Nephron (organoid): Measurements from ENCODE around the gene GALNT7.

ENCODE experiments used
- H3K27ac Mint-ChIP-seq, 3 experiments: 2 replicates each; pipeline ENCODE4 v1.8.0; 2020; ENCODE audit warnings: mixed read lengths in 3 of 3, mild to moderate bottlenecking in 2 of 3, moderate library complexity in 1 of 3
- H3K27me3 Mint-ChIP-seq: 2 replicates; pipeline ENCODE4 v1.8.0; 2021; ENCODE audit warnings: low read depth, mild to moderate bottlenecking, moderate library complexity, mixed read lengths
- H3K36me3 Mint-ChIP-seq: 2 replicates; pipeline ENCODE4 v1.8.0; 2020; ENCODE audit warnings: low read depth, mixed read lengths
- H3K4me1 Mint-ChIP-seq: 2 replicates; pipeline ENCODE4 v1.8.0; 2020; ENCODE audit warnings: mixed read lengths
- H3K4me3 Mint-ChIP-seq, 3 experiments: 2 replicates each; pipeline ENCODE4 v1.8.0; 2020; ENCODE audit warnings: mild to moderate bottlenecking in 3 of 3, mixed read lengths in 3 of 3, moderate library complexity in 2 of 3
- H3K9me3 Mint-ChIP-seq: 2 replicates; pipeline ENCODE4 v1.8.0; 2020; ENCODE audit warnings: mixed read lengths
- CTCF ChIP-seq, 3 experiments: fragments of 200-600 bp; sonication (generic); IDR thresholded peaks; one replicate each; pipeline ENCODE4 v1.5.0; 2021; ENCODE audit warnings: antibody characterized with exemption in 3 of 3; ENCODE audit not compliant: unreplicated experiment in 3 of 3

Gene GALNT7

DNA sequence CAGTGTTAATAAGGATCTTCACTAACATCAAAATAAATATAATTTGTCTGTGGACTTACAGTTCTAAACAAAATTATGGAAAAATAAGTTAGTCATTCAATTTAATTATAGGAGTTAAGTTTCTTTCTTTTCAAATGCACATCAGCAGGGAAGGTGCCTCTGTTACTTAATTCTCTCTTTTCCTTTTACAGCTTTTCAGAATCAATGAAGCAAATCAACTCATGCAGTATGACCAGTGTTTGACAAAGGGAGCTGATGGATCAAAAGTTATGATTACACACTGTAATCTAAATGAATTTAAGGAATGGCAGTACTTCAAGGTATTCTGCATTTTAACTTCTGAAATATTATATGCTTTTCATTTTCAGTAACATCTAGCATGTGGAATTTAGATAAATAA, 149.6 kb downstream of the GALNT7 start:
- Mint-ChIP-seq H3K4me3 (no peak overlapping the region), H3K36me3 (no peaks in the 10 kb centered on the region), H3K4me1 (no peaks in the 10 kb centered on the region), H3K9me3 (no peaks in the 10 kb centered on the region), H3K27ac (no peak overlapping the region), H3K27me3 (no peaks in the 10 kb centered on the region)
- TF ChIP-seq CTCF (IDR thresholded peaks at IDR 0.05; ENCODE audit: unreplicated experiment in 3 of 3): no peak

DNA sequence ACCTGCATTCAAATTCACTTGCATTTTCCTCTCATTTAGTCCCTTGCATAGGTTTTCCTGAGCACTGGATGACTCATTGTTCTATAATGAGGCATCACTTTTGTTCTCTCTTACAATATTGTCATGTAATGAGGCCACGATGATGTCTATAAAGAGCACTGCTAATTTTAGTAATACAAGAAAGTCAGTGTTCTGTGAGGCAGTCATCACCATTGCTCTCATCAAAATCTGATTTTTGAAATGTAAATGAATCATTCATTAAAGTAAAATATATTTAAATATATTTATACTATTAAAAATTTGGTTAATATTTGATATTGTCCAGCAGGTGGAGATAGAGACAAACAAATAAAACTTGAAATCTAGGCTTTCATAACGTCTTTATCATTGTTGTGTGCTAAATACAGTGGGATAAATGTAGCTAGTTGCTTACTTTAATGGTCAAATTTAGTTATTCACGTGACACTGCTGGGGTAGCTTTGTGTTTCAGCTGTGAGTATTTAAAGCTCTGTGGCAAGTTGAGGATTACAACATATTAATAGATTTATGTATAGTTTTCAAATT, 150.1 kb downstream of the GALNT7 start:
- TF ChIP-seq CTCF (IDR thresholded peaks at IDR 0.05; ENCODE audit: unreplicated experiment in 3 of 3): peak; percentile 37 to 62 (median 41)
- Mint-ChIP-seq H3K27me3 (no peaks in the 10 kb centered on the region), H3K4me1 (no peaks in the 10 kb centered on the region), H3K9me3 (no peaks in the 10 kb centered on the region), H3K27ac (no peak overlapping the region), H3K36me3 (no peaks in the 10 kb centered on the region), H3K4me3 (no peak overlapping the region)

DNA sequence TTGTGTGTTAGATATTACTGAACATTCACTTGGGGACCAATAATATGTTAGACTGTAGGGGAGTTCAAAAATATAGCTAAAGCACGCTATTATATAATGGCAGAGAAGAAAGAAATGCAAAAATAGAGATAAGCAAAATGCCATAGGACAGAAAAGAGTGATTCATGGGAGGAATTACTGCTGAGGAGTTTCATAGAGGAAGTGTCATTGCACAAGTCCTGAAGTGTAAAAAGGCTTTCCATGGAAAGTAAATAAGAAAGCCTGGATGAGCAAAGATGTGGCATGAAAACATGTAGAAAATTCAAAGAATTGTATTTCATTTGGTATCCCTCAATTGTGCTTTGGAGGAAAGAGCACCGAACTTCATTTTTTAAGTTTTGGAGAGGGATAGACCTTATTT, 151.1 kb downstream of the GALNT7 start:
- no peaks in the 10 kb centered on the region for H3K4me1 Mint-ChIP-seq
- no peak overlapping the region for H3K4me3 Mint-ChIP-seq
- no peaks in the 10 kb centered on the region for H3K9me3 Mint-ChIP-seq
- no peaks in the 10 kb centered on the region for H3K27me3 Mint-ChIP-seq
- no peaks in the 10 kb centered on the region for H3K36me3 Mint-ChIP-seq
- no peak overlapping the region for H3K27ac Mint-ChIP-seq
- TF ChIP-seq CTCF (IDR thresholded peaks at IDR 0.05; ENCODE audit: unreplicated experiment in 3 of 3): no peak

DNA sequence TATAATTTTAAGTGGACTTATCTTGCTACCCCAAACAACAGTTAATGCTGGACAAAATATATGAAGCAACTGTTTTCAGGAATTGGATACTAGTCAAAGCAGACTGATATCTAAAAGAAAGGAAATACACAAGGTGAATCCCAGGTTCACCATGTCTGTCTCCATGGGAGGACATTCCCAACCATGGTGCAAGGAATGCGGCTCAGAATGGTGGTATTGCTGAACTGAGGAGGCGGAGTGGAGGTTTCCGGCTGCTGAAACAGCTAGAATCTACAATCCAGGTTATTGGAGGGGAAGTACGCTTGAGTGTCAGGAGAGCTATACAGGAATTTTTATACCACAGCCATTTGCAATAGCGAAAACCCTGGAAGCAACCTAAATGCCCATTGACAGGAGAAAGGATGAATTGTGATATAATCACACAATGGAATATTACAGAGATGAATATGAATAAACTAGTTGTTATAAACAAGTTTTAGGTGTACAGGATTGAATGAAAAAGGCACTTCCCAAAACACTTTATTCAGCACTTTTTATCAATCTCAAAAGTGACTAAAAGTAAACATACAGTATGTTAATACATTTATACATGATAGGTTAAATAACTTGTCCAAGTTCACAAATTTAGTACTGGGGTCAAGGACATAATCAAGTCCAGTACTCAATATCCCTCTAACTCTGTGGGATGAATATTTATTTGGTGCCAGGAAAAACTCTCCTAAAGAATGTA, 156.6 kb downstream of the GALNT7 start:
- no peak for TF ChIP-seq CTCF (IDR thresholded peaks at IDR 0.05; ENCODE audit: unreplicated experiment in 3 of 3)
- H3K9me3 Mint-ChIP-seq: no peaks in the 10 kb centered on the region

DNA sequence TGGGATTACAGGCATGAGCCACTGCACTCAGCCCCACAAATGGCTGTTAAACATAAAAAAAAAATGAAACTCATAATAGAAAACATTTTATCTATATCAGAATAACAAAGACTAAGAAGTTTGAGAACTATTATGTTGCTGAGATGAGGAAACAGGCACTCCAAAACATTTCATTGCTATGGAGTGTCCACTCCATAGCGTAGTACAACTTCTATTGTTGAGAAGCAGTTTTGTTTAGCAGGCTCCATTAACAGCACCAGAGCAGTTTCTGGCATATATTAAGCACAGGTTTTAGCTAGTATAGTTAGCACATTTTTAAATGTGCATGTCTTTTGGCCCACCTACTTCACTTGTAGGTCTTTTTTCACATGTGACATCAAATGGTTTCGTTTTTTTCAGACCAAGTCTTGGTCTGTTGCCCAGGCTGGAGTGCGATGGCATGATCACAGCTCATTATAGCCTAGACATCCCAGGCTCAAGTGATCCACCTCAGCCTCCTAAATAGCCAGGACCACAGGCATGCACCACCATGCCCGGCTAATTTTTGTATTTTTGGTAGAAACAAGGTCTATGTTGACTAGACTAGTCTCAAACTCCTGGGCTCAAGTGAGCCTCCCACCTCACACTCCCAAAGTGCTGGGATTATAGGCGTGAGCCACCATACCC, 159.8 kb downstream of the GALNT7 start:
- peaks cover 49% of the 10 kb centered on the region for H3K36me3 Mint-ChIP-seq
- TF ChIP-seq CTCF (IDR thresholded peaks at IDR 0.05; ENCODE audit: unreplicated experiment in 3 of 3): no peak
- H3K27ac Mint-ChIP-seq: no peak overlapping the region
- no peaks in the 10 kb centered on the region for H3K27me3 Mint-ChIP-seq
- H3K4me1 Mint-ChIP-seq: peaks cover 19% of the 10 kb centered on the region
- H3K4me3 Mint-ChIP-seq: no peak overlapping the region
- H3K9me3 Mint-ChIP-seq: no peaks in the 10 kb centered on the region

More for the DNA sequence above, 156.6 kb downstream of the GALNT7 start:
- Mint-ChIP-seq H3K27ac (no peak overlapping the region), H3K4me3 (no peak overlapping the region), H3K36me3 (peaks cover 26% of the 10 kb centered on the region), H3K27me3 (no peaks in the 10 kb centered on the region), H3K4me1 (no peaks in the 10 kb centered on the region)
